HCT116 (cell line): Measurements from ENCODE around the gene P2RX5. TPM values are rescaled to one million over a fixed set of nuclear protein-coding genes. Genes with fewer than 3 reads are reported as not detected.
A peak's percentile ranks its signal among the peaks of the same experiment; 100 is the strongest.

ENCODE experiments used
- ATAC-seq: fragments of 200-7000 bp; cut with Tn5 transposase; 2 replicates; pipeline ENCODE4 v1.9.1; 2020; ENCODE audit warnings: mild to moderate bottlenecking, moderate library complexity
- BruUV-seq: library from RNA; stranded (reverse); fragments of 400-500 nt; replicated peaks from 2 replicates; lab custom pipeline; 2021; lab: Mats Ljungman, UMichigan
- CTCF ChIA-PET: fragments of 300-600 bp; sonication (Branson Sonifier 250); formaldehyde crosslinking; loops from one replicate; lab custom pipeline; 2021; ENCODE audit warnings: antibody characterized with exemption; lab: Charles Lee
- POLR2A ChIA-PET: fragments of 300-600, 350-600 bp; sonication (Branson Sonifier 250); formaldehyde crosslinking; loops from one replicate; lab custom pipeline; 2021; ENCODE audit warnings: antibody characterized with exemption; lab: Charles Lee
- RAD21 ChIA-PET, 2 experiments: fragments of 300-600 bp; sonication (Branson Sonifier 250); formaldehyde crosslinking; loops; one replicate each; lab custom pipeline; 2023; ENCODE audit warnings: low total read pairs in 2 of 2; ENCODE audit not compliant: uncharacterized antibody in 2 of 2, unreplicated experiment in 2 of 2, low non-redundant PET in 1 of 2; lab: Charles Lee
- DNase-seq: peaks from one replicate; pipeline ENCODE4 v3.0.0-alpha.2; 2010; ENCODE audit warnings: low read depth, low spot score
- H2AFZ ChIP-seq: fragments of 200-600 bp; shearing (Covaris generic), sonication (generic); 2 replicates; pipeline ENCODE4 v1.6.1; 2017; ENCODE audit warnings: low read depth, mixed run types, mixed read lengths, antibody characterized with exemption, low read length; ENCODE audit not compliant: poor library complexity, severe bottlenecking
- H3K27ac ChIP-seq: 2 replicates; pipeline ENCODE4 v1.5.1; 2012; ENCODE audit warnings: low read depth, low read length
- H3K27me3 ChIP-seq: fragments of 200-600 bp; sonication (generic); 2 replicates; pipeline ENCODE4 v1.6.1; 2016; ENCODE audit warnings: mixed run types, low read length, mixed read lengths; ENCODE audit not compliant: insufficient read depth
- H3K36me3 ChIP-seq, 2 experiments: fragments of 200-500 bp in 1 of 2; fragments of 200-600 bp in 1 of 2; sonication (Bioruptor generic) in 1 of 2; sonication (generic) in 1 of 2; 2 replicates each; pipeline versions ENCODE4 v1.5.1 to v1.6.1; 2014 to 2016; ENCODE audit warnings: low read length in 2 of 2, inconsistent platforms in 1 of 2, mixed read lengths in 1 of 2, mixed run types in 1 of 2; ENCODE audit not compliant: insufficient read depth in 2 of 2, control insufficient read depth in 1 of 2
- H3K4me1 ChIP-seq, 2 experiments: fragments of 200-600 bp in 1 of 2; sonication (generic) in 1 of 2; 2 replicates each; pipeline versions ENCODE4 v1.5.1 to v1.6.1; 2012 to 2017; ENCODE audit warnings: low read length in 2 of 2, inconsistent platforms in 1 of 2, mild to moderate bottlenecking in 1 of 2, mixed read lengths in 1 of 2, mixed run types in 1 of 2, moderate library complexity in 1 of 2; ENCODE audit not compliant: insufficient read depth in 2 of 2, control insufficient read depth in 1 of 2
- H3K4me2 ChIP-seq: fragments of 200-600 bp; sonication (generic); 2 replicates; pipeline ENCODE4 v1.6.1; 2017; ENCODE audit warnings: mixed run types, low read length, mixed read lengths
- H3K4me3 ChIP-seq, 2 experiments: fragments of 200-600 bp in 1 of 2; sonication (generic) in 1 of 2; replicated peaks in 1 of 2; 2 replicates each; pipeline ENCODE4 v1.5.1; 2011 to 2016; ENCODE audit warnings: low read length in 2 of 2, control low read depth in 1 of 2, low read depth in 1 of 2, mild to moderate bottlenecking in 1 of 2, mixed read lengths in 1 of 2, mixed run types in 1 of 2
- H3K79me2 ChIP-seq: fragments of 200-600 bp; sonication (generic); 2 replicates; pipeline ENCODE4 v1.6.1; 2017; ENCODE audit warnings: mild to moderate bottlenecking, mixed run types, low read length, moderate library complexity, mixed read lengths; ENCODE audit not compliant: insufficient read depth
- H3K9ac ChIP-seq: fragments of 200-600 bp; sonication (generic); 2 replicates; pipeline ENCODE4 v1.6.1; 2016; ENCODE audit warnings: low read length, mixed read lengths
- H3K9me2 ChIP-seq: fragments of 200-600 bp; sonication (generic), shearing (Covaris generic); 2 replicates; pipeline ENCODE4 v1.6.1; 2017; ENCODE audit warnings: mixed run types, mild to moderate bottlenecking, moderate library complexity; ENCODE audit not compliant: insufficient read depth
- H3K9me3 ChIP-seq, 2 experiments: fragments of 200-500 bp in 1 of 2; fragments of 200-600 bp in 1 of 2; sonication (Bioruptor generic) in 1 of 2; sonication (generic) in 1 of 2; 2 replicates each; pipeline ENCODE4 v1.6.1; 2014 to 2017; ENCODE audit warnings: low read length in 2 of 2, mixed read lengths in 2 of 2, inconsistent platforms in 1 of 2, low read depth in 1 of 2, mild to moderate bottlenecking in 1 of 2, mixed run types in 1 of 2, moderate library complexity in 1 of 2; ENCODE audit not compliant: control insufficient read depth in 1 of 2, insufficient read depth in 1 of 2
- H4K20me1 ChIP-seq: fragments of 200-600 bp; sonication (generic), shearing (Covaris generic); 2 replicates; pipeline ENCODE4 v1.6.1; 2017; ENCODE audit warnings: mixed run types, mild to moderate bottlenecking, moderate library complexity; ENCODE audit not compliant: insufficient read depth
- ATF3 ChIP-seq: IDR thresholded peaks from 2 replicates; pipeline ENCODE4 v1.6.1; 2012
- CEBPB ChIP-seq: IDR thresholded peaks from 2 replicates; pipeline ENCODE4 v1.6.1; 2012; ENCODE audit warnings: low read depth
- ELF1 ChIP-seq: IDR thresholded peaks from 2 replicates; pipeline ENCODE4 v1.6.1; 2012; ENCODE audit warnings: low read depth, borderline replicate concordance
- EZH2phosphoT487 ChIP-seq: fragments of 200-600 bp; IDR thresholded peaks from 2 replicates; pipeline ENCODE4 v1.6.1; 2018; ENCODE audit warnings: antibody characterized with exemption, borderline replicate concordance
- FOSL1 ChIP-seq: IDR thresholded peaks from 2 replicates; pipeline ENCODE4 v1.6.1; 2012; ENCODE audit warnings: low read depth
- POLR2A ChIP-seq: IDR thresholded peaks from 2 replicates; pipeline ENCODE4 v1.7.0; 2011; ENCODE audit warnings: borderline replicate concordance; ENCODE audit not compliant: insufficient read depth, insufficient read length; ENCODE audit errors: extremely low read depth
- POLR2AphosphoS5 ChIP-seq: IDR thresholded peaks from 2 replicates; pipeline ENCODE4 v1.6.1; 2011; ENCODE audit warnings: mild to moderate bottlenecking, low read depth, low read length, moderate library complexity
- RAD21 ChIP-seq: IDR thresholded peaks from 2 replicates; pipeline ENCODE4 v1.6.1; 2012; ENCODE audit warnings: low read depth, mild to moderate bottlenecking
- SP1 ChIP-seq: IDR thresholded peaks from 2 replicates; pipeline ENCODE4 v1.6.1; 2012; ENCODE audit warnings: low read depth
- SRF ChIP-seq: IDR thresholded peaks from 2 replicates; pipeline ENCODE4 v1.6.1; 2012; ENCODE audit warnings: low read depth
- TCF7L2 ChIP-seq: IDR thresholded peaks from 2 replicates; pipeline ENCODE4 v1.7.0; 2011; ENCODE audit warnings: borderline replicate concordance, inconsistent platforms; ENCODE audit not compliant: insufficient read depth, insufficient read length; ENCODE audit errors: extremely low read depth
- YY1 ChIP-seq: IDR thresholded peaks from 2 replicates; pipeline ENCODE4 v1.6.1; 2011; ENCODE audit warnings: low read length, low read depth, moderate library complexity, mild to moderate bottlenecking; ENCODE audit not compliant: insufficient replicate concordance; ENCODE audit errors: extremely low read depth
- ZBTB33 ChIP-seq: IDR thresholded peaks from 2 replicates; pipeline ENCODE4 v1.6.1; 2011; ENCODE audit warnings: mild to moderate bottlenecking, low read length, moderate library complexity; ENCODE audit not compliant: insufficient replicate concordance; ENCODE audit errors: extremely low read depth
- ZFX ChIP-seq: fragments of 450-650 bp; IDR thresholded peaks from 2 replicates; pipeline ENCODE4 v1.6.1; 2017
- ZNF274 ChIP-seq: fragments of 200-500 bp; sonication (Bioruptor generic); IDR thresholded peaks from 2 replicates; pipeline ENCODE4 v1.6.1; 2014; ENCODE audit warnings: mild to moderate bottlenecking, low read depth, low read length, inconsistent platforms
- intact Hi-C: fragments of 100-400 bp; cut with micrococcal nuclease; formaldehyde crosslinking; loops from 2 replicates; pipeline ENCODE4 v1.10.0; 2022
- total RNA-seq: library from RNA; stranded (reverse); gene quantifications from one replicate; pipeline ENCODE4 v1.2.1, GENCODE V29; 2021; ENCODE audit not compliant: unreplicated experiment

Gene P2RX5
- total RNA-seq, 1 experiment from 2014 or later: 9.0 TPM

- H3K9me3 ChIP-seq: no peaks in the 10 kb centered on the region
- intact Hi-C loops: no loop called here
- H3K9me2 ChIP-seq: no peaks in the 10 kb centered on the region
- no peak overlapping the region for H3K4me2 ChIP-seq
- ChIA-PET POLR2A (no interaction called here), CTCF (interaction anchor here (1.0 to 1.7 kb wide), 2 partner anchors 11 kb away, joined by 4 to 5 read pairs; no protein-coding TSS in a partner anchor), RAD21 (no interaction called here)
- H3K4me3 ChIP-seq: no peak overlapping the region
- ATAC-seq: no peak
- H4K20me1 ChIP-seq: peaks cover 4% of the 10 kb centered on the region; the same call in 1 of the 2 replicates
- BruUV-seq: no TSS peak
- peaks cover 52% of the 10 kb centered on the region for H3K79me2 ChIP-seq
- H3K36me3 ChIP-seq: peaks cover 2 to 26% of the 10 kb centered on the region in 2 experiments; a peak in 1 of 4 replicates
- no peak for TF ChIP-seq ATF3
- no peak for TF ChIP-seq POLR2AphosphoS5
- H2AFZ ChIP-seq: no peak overlapping the region
- no peak overlapping the region for H3K27ac ChIP-seq
- H3K27me3 ChIP-seq: no peaks in the 10 kb centered on the region
- peaks cover 8 to 18% of the 10 kb centered on the region in 2 experiments for H3K4me1 ChIP-seq
- DNase-seq: no peak
- no peak overlapping the region for H3K9ac ChIP-seq
Observed at GRCh38 chr17:3727041-3727440, 31.1 kb upstream of the P2RX5 start.

- H3K27ac ChIP-seq: peak overlapping the region; percentile 70
- DNase-seq (no peak), ATAC-seq (no peak)
- peak overlapping the region; percentile 87 for H3K9ac ChIP-seq
- H3K4me2 ChIP-seq: peak overlapping the region; percentile 88
- peaks cover 8 to 37% of the 10 kb centered on the region in 2 experiments for H3K4me1 ChIP-seq
- ChIA-PET POLR2A (no interaction called here), RAD21 (interaction anchor here in 1 of 2 experiments (1.1 kb wide), 1 partner anchor 41 kb away, joined by 3 read pairs; no protein-coding TSS in a partner anchor), CTCF (interaction anchor here (1.6 to 2.5 kb wide), 2 partner anchors 11 to 13 kb away, joined by 7 to 17 read pairs; no protein-coding TSS in a partner anchor)
- H3K79me2 ChIP-seq: peaks cover 52% of the 10 kb centered on the region
- no peak overlapping the region for H2AFZ ChIP-seq
- peaks cover 4 to 26% of the 10 kb centered on the region in 2 experiments; a peak in 3 of 4 replicates for H3K36me3 ChIP-seq
- no peaks in the 10 kb centered on the region for H3K9me2 ChIP-seq
- peaks cover 4% of the 10 kb centered on the region; the same call in 1 of the 2 replicates for H4K20me1 ChIP-seq
- H3K9me3 ChIP-seq: no peaks in the 10 kb centered on the region
- H3K27me3 ChIP-seq: no peaks in the 10 kb centered on the region
- BruUV-seq: no TSS peak
- H3K4me3 ChIP-seq: peak overlapping the region; percentile 93 to 96
- intact Hi-C loops: no loop called here
- TF ChIP-seq SP1 (no peak), CEBPB (no peak), ZBTB33 (no peak), SRF (no peak), TCF7L2 (no peak), ZNF274 (no peak), FOSL1 (no peak), POLR2A (no peak), POLR2AphosphoS5 (no peak), RAD21 (no peak), YY1 (no peak), ELF1 (no peak), ZFX (no peak), EZH2phosphoT487 (no peak)
Observed at GRCh38 chr17:3724378-3725077, 28.6 kb upstream of the P2RX5 start.
